Measurements from ENCODE around the gene SORBS1.
"Not testable (repeated sequence)": the region's sequence is repeated elsewhere in the genome, so short reads cannot be mapped to it uniquely, and the experiment has no call there.

The SORBS1 gene

DNA sequence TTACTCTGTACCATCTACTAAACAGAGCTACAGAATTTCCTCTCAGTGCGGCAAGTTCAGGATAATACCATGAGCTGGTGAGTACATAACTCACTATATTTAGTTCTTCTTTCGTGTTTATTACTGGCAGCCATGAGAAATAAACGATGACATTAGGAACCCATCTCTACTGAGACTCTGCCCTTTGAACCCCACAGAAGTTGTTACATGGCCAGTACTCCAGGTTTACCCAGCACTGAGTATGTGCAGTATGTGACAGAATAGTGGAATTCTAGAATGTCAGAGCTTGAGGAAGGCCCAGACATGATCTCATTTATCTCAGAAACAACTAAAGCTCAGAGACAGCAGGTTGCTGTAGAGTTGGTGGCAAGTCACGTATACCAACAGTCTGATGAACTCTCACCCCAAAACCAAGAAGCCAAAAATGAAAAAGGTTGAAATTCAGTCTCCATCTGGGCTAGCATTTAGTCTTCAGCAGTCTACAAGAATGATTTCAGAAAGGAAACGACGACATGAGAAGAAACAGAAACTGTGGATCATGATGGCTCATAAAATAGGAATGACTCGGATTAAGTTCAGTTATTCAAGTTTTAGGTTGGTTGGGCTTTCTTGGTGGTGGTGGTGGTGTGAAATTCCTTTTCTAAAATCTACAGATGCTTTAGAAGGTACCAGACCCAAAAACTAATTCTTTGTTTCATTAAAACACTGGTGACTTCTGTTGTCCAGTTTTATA, 78.5 kb downstream of the SORBS1 start:
- DNase-seq (ENCODE audit: low read depth in 2 of 2) = no peak

DNA sequence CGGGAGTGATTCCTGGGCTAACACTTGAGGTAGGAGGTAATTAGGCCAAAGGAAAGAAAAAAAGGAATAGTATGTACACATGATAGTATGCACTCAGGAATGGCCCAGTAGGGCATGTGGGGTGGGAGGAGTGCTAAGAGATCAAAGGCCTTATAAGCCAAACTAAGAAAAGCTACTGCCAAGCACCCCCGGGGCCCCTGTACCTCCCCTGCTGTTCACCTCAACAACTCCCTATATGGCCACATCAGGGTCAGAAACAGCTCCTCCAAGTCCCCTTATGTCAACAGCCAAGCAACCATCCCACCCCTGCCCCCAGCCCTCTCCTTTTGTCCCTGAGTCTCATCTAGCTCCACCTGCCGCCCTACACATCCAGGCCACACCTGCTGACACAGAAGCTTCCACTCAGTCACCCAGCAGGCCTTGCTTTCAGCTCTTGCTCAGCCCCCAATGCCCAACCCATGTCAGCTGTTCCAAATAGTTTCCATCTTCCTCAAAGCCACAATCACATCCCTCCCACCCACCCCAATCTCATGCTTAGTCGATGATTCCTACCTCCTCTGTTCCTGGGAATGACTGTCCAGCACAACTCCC, 80.2 kb downstream of the SORBS1 start:
- DNase-seq (ENCODE audit: low read depth in 2 of 2) = no peak

DNA sequence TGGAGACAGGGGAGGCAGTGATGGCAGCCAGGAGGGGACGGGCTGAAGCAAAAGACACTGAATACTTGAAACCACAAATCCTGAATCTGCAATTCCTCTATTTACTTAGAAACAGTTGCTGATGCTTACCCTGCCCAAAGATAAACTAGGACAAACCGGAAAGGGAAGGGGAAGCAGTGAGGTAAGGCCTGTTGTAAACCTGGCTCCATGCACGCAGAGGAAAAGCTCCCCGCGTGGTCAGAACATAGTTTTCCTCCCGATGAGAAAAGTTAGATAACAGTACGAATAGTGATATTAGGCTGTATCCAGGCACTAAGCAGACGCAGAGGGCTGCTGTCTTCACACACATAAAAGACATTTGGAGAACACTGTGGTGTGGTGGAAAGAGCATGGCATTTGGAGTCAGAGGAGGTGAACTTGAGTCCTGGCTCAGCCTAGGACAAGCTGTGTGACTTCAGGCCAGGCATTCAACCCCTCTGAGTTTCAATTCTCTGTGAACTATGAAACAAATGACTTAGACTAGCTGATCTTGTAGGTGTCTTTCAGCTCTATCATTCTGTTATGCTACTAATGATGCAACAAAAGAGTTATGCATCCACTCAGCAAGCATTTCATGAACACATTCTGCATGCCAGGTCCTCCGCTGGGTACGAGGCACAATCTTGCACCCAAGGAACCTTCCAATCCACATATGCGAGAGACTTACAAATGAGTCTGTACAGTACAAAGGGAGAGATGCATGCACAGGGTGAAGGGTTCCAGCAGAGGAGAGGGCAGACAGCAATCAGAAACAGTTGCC, 80.9 kb downstream of the SORBS1 start:
- no peak for DNase-seq (ENCODE audit: low read depth in 2 of 2)

DNA sequence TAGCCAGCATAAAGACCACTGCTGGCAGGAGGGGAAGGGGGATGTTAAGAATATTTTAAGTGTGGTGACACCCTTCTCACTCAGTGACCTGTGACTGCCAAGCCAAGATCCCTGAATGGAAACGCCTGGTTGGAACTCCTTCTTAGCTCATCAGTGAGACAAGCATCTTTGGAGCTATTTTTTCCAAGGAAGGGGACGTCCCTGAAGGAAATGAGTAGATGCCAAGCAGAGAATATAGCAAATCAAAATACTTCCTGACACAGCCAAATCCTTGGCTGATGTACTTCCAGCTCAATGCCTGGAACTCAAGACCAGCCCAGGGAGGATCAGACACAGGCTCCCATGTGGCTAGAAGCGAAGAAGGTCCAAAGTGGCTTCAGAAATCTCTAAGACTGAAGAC, 82.2 kb downstream of the SORBS1 start:
- DNase-seq (ENCODE audit: low read depth in 2 of 2) = no peak

DNA sequence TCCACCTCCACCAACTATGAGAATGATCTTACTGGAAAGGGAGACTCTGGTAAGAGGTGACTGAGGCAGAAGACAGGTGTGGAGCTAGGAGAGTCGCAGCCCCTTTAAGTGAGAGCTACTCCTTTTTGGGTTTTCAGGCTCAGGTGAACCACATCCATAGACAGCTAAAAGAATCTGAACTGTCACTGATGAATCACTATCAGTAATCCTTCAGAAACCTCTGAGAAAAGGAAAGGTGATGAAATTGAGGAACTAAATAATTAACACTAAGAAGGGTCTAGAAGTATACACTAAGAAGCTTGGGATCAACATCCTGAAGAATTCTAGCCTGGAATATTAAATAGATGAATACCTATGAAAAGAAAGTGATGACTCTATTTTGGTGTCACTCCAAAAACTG, 83.0 kb downstream of the SORBS1 start:
- no peak for DNase-seq (ENCODE audit: low read depth in 2 of 2)

DNA sequence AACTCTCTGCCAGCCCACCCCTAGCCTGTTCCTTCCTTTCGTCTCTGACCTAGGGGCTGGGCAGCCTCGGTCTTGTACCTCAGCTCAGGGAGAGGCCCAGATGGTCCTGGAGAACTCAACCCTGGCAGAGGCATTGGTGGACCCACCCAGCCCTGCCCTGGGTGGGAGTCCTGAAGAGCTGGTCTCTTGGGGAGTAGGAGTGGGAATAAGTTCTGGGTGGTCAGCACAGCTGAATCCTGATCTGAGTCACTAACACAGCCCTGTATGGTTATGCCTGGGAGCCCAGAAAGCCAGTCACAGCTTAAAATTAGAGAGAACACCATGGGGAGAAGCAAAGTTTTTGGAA, 84.0 kb downstream of the SORBS1 start:
- DNase-seq (ENCODE audit: low read depth in 2 of 2) = no peak

DNA sequence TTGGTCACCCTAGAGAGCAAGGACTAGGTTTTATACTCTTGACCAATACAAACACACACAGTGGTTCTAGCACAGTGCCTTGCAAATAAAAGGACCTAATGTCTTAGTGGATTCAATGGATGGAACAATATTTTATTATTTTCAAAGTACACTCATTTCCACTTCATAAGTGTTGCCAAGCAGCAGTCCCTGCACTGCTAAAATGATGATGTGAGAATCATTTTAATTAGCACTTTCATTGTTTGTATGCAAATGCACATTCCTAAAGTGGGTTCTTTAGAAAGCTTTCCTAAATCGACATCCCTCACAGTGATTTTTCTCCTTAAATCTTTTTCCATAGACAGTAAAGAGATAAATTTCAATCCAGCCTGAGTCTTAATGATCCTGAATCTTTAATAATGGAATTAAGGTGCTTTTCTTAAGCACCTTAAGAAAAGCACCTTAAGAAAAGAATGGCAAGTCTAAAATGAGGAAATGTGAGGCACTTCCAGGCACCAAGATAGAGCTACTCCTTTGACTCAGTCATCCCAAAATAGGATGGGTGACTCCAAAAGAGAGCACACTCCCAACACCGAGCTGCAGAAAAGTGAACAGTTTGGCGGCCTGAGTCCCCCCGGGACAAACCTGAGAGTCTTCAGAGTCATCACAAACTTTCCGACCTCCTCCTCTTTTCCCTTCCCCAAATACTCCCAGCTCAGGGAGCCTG, 84.5 kb downstream of the SORBS1 start:
- DNase-seq (ENCODE audit: low read depth in 2 of 2) = no peak

DNA sequence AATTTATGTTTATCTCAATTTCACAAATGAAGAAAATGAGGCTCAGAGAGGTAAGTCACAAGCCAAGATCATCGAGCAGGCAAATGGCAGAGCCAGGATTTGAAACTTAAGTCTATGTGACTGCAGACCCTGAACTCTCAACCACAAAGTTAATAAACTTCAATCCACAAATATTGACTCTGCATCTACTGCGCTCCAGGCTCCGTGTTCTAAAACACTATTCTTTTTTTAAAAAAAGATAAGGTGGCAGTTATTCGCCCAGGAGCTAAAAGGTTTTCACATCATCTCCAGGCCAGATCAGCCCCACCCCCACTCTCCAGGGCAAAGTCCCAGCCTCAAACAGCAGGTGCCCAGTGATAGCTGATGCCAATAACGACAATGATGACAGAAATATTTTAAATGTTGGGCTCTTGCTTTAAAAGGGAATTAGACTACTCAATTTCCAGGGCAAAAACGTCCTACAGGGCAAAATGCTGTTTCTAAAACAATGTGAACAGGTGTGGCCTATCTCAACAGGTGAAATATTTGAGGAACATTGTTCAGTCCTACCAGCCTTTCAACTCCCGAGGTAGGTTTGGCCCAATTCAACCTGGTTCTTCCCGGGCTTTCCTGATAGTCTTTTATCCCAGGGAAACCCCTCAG, 85.2 kb downstream of the SORBS1 start:
- no peak for DNase-seq (ENCODE audit: low read depth in 2 of 2)

DNA sequence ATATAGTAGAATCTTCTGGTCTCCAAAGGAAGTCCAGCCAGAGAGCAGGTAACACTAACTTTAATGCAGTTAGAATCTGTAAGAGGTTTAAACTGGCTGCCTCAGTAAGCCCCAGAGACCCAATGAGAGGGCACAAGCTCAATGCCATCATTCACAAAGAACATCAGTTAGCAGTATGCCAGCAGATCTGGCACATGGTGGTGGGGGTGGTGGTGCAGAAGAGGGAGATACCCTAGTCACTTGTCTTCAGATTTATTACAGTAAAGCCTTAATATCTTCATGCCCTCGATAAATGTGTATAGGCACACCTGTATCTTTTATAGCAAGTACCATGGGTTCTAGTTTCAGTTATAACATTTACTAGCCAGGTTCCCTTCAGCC, 86.2 kb downstream of the SORBS1 start:
- DNase-seq (ENCODE audit: low read depth in 2 of 2) = no peak

DNA sequence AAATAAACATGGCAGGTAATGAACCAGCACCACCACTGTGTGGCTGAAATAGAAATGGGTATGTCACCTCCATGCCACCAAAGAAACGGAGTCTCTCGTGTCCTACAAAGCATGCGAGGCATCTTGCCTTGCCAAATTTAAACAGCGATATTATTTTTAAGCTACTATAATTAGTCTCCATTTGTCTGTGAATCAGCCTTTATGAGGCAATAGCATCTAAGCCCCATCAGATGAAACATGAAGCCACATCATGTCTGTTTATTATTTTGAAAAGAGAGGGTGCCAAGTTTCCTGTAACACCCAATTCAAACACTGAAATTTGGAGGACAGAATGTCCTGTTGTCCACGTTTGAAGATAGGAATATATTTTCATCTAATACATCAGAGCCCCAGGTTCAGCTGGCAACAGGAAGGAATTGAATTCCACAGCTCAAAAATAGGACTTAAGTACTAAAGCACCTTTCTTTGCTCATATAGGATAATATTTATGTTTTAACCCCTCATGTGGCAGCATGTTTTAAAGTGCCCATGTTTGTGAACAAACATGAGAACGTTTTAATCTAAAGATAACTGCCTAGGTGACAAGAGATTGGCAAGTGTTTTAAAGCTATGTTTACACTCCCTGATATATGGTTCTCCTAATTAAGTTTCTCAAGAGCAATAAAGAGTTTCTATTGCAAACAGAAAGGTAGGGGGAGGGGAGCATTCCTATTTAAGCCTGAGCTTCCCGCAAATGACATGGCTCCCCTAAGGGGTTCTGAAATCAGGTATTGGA, 86.8 kb downstream of the SORBS1 start:
- DNase-seq (ENCODE audit: low read depth in 2 of 2) = no peak

DNA sequence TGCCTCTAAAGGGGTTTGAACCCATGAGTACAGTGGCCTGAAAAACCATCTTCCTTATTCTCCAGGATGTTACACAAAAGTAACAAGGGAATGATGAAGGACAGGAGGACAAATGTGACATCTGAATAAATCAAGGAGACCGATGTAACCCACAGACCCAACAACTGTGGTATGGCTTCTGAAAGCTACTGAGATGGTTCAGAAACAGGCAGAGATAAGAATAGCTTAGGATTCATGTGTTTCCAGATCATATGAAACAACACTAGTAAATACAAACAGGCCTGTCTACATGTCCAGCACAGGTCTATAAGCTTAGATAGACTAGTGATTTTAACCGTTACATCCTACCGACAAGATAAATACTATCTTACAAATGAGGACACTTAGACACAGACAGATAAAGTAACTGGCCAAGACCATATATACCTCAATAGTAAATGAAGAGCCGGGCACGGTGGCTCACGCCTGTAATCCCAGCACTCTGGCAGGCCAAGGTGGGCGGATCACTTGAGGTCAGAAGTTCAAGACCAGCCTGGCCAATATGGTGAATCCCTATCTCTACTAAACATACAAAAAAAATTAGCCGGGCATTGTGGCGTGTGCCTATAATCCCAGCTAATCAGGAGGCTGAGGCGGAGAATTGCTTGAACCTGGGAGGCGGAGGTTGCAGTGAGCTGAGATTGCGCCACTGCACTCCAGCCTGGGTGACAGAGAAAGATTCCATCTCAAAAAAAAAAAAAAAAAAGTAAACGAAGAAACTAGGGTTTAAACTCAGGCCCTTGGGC, 88.7 kb downstream of the SORBS1 start:
- no peak for DNase-seq (ENCODE audit: low read depth in 2 of 2)

DNA sequence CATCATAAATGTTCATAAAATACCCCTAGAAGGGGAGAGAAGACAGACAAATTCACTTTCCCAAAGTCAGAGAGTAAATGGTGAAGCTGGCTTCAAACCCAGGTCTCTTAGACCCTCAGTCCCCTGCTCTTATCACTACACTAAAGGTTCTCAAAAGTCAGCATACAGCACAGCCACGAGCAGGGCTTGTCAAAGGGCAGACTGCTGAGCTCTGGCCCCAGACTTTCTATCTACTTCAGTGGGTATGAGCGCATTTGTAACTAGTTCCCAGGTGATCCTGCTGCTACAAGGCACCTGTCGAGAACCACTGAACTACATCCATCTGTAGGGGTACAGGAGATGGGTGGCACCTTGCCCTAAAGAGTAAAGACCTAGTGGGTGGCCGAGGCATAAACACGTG, 91.5 kb downstream of the SORBS1 start:
- DNase-seq (ENCODE audit: low read depth in 2 of 2) = no peak

DNA sequence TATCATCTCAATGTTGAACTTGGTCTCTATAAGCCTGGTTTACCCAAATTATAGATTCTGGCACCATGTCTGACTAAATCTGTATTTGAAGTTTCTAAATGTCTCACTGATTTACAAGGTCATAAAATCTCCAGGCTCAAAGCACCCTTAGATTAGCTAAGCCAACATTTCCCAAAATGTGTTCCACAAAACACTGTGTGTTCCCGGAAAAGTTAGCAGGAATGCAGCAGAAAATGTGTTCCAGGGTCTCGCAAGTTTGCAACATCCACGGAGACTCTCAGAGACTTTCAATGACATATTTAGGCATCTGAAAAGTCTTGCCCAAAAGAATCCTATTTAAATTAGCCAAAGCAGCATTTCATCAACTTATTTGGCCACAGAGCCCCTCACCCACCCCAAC, 91.9 kb downstream of the SORBS1 start:
- no peak for DNase-seq (ENCODE audit: low read depth in 2 of 2)

DNA sequence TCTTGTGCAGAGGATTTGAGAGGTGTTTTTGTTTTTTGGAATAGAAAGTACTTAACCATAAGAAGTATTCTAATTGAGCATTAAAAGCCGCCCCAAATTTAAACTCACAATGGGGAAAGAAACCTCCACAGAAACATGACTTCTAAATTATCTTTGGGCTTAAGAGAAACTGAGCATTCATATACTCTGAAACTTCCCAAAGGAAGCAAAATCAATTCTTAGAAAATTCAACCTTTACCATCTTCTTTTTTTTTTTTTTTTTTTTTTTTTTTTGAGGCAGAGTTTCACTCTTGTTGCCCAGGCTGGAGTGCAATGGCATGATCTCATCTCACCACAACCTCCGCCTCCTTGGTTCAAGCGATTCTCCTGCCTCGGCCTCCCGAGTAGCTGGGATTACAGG, 93.5 kb downstream of the SORBS1 start:
- not testable (repeated sequence) for DNase-seq (ENCODE audit: low read depth in 2 of 2)

DNA sequence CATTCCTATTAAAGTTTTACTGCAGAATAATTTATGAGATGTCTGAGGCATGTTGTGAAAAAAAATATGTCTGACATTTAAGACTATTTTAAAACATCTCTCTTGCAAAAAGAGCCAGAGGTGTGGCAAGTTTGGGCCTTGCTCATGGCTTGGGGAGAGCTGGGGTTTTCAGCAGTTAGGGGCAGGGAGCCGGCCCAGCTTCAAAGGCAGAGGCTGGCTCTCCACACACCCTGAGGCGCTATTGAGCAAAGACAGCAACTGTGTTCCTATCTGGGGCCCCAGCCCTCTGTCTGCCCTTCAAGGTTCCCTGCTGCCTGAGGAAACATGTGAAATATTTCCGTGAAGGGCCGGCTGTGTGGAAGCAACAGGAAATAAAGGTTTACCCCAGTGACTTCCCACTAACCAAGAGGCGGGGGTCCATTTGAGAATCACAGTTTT, 94.0 kb downstream of the SORBS1 start:
- DNase-seq (ENCODE audit: low read depth in 2 of 2) = no peak

DNA sequence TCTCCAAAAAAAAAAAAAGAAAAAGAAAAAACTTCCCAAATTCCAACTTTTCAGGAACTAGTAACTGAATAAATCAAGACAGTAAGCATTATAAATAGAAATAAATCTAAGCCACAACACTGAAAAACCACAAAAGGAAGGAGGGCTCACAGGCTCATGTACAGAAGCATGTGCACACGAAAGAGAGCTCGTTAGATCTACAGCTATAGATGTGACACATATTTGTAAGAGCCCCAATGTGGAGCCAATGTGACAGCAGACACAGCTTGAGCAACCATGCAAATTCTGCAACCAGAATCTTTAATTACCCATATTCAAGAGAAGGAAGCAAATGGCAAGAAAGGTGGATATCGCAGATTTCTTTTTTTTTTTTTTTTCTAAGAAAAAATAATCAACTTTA, 94.7 kb downstream of the SORBS1 start:
- no peak for DNase-seq (ENCODE audit: low read depth in 2 of 2)

DNA sequence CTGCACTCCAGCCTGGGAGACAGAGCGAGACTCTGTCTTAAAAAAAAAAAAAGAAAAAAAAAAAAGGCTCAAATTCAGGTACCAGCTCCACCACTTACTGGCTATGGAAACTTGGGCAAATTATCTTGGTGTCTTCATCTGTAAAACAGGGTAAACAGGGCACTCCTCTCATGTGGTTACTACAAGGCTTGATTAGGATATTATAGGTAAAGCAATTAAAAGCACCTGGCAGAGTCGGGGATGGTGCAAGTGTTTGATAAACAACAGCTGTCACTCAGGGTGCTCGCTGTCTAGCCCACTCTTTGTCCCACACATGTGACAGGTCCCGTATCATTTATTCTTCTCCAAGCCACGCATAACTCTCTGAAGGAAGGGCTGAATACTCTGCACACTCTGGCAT, 96.9 kb downstream of the SORBS1 start:
- no peak for DNase-seq (ENCODE audit: low read depth in 2 of 2)

DNA sequence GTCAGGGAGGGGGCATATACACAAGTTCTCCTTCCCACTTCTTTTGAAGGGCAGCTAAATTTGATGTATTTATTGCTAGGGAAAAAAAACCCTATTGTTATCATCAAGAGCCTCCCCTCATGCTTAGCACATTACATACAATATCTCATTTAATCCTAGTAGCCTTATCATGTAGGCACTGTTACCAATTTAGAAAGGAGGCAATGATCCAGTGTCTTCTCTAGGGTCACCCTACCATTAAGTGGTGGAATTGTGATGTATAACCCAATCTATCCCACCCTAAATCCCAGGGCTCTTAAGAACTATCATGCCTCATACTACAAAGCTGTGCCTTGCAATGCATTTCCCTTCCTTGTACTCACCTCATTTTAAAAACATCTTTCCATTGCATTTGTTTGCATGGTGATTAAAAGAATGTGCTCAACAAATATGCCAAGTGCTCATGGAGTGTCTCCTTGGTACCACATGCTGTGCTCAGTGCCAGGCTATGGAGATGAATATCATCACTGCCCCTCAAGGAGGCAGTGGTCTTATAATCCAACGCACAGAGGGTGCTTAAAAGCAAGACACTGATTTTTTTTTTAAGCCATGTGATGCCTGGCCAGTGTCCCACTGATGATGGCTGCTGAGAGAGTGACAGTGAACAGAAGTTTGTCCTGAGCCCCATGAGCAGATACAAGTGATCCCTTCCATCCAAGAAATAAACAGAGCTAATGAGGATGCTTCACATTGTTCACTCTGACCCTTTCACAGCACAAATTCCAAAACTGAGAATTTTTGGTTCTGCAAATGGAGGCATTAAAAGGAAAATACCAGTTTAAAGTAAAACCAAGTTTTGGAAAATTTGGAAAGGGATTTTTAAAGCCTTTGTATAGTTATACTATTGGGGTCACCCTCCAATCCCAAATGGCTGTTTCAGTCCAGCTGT, 98.2 kb downstream of the SORBS1 start:
- no peak for DNase-seq (ENCODE audit: low read depth in 2 of 2)

DNA sequence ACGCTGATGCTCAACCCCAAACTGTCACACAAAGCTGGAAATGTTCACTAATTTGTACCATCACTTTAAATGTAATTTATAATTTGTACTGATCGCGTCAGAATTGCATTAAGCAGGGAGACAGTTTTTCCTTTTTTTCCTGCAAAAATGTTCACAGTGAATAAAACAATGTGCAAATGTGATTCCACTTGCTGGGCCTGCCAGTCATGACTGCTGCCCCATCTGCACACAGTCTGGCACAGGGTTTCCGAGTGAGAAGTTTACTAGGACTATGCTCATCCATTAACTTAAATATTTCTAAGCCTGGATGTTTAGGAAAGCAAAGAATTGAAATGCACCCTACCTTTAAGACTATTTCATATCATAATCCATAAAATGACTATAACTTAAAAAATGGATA, 99.6 kb downstream of the SORBS1 start:
- DNase-seq (ENCODE audit: low read depth in 2 of 2) = no peak
